BLaER1 treated with 17β-estradiol and CSF1 and Interleukin-3, amounts not matched to agents 10 nM and 100 nM (cell line): ENCODE data around the gene WDR4.

ENCODE experiments used
- H3K27ac ChIP-seq, 11 experiments: shearing (Covaris generic); formaldehyde crosslinking; 2 replicates each; pipeline ENCODE4 v1.8.1; 2022
- H3K27me3 ChIP-seq, 11 experiments: shearing (Covaris generic); formaldehyde crosslinking; 2 replicates each; pipeline ENCODE4 v1.8.1; 2022
- H3K36me3 ChIP-seq, 11 experiments: shearing (Covaris generic); formaldehyde crosslinking; 2 replicates each; pipeline ENCODE4 v1.8.1; 2022
- H3K4me1 ChIP-seq, 10 experiments: shearing (Covaris generic); formaldehyde crosslinking; 2 replicates each; pipeline ENCODE4 v1.8.1; 2022
- H3K4me2 ChIP-seq, 11 experiments: shearing (Covaris generic); formaldehyde crosslinking; 2 replicates each; pipeline ENCODE4 v1.8.1; 2022
- H3K4me3 ChIP-seq, 10 experiments: shearing (Covaris generic); formaldehyde crosslinking; 2 replicates each; pipeline ENCODE4 v1.8.1; 2022
- H3K9ac ChIP-seq, 11 experiments: shearing (Covaris generic); formaldehyde crosslinking; 2 replicates each; pipeline ENCODE4 v1.8.1; 2022
- H3K9me3 ChIP-seq, 11 experiments: shearing (Covaris generic); formaldehyde crosslinking; replicated peaks in 1 of 11; 2 replicates each; pipeline ENCODE4 v1.8.1; 2022
- H4K20me1 ChIP-seq, 11 experiments: shearing (Covaris generic); formaldehyde crosslinking; 2 replicates each; pipeline ENCODE4 v1.8.1; 2022
- Cebpa-rat ChIP-seq, 11 experiments: shearing (Covaris generic); IDR thresholded peaks; 2 replicates each; pipeline ENCODE4 v1.8.1; 2022

The WDR4 gene

DNA sequence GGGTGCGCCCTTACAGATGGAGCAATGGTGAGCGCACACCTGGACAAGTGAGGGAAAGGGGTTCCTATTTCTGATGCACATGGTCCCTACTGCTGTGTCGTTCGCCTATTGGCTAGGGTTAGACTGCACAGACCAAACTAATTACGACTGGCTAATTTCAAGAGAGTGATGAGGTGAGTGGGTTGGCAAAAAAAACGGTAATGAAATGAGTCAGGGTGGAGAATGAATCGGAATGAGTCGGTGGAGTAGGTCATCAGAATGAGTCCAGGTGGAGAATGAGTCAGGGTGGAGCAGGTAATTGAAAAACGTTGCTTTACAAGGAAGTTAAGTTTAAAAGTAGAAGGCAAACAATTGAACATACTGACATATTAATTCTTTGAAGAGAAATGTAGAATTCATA lies 79.8 kb downstream of the WDR4 start:
- Histone ChIP-seq H3K9me3 (no peaks in the 10 kb centered on the region), H3K27ac (no peak overlapping the region), H3K4me2 (peak overlapping the region in 9 of 11 experiments; percentile 46 to 71 (median 63); a peak in 14 of 22 replicates), H3K27me3 (no peaks in the 10 kb centered on the region), H3K36me3 (no peaks in the 10 kb centered on the region), H3K4me1 (peaks cover 7 to 18% (median 13%) of the 10 kb centered on the region in 10 experiments; a peak in 18 of 20 replicates), H4K20me1 (no peaks in the 10 kb centered on the region), H3K4me3 (no peak overlapping the region), H3K9ac (no peak overlapping the region)
- TF ChIP-seq Cebpa-rat (IDR thresholded peaks at IDR 0.05) = no peak
